Measurements from ENCODE around the gene PIEZO1.

DNA sequence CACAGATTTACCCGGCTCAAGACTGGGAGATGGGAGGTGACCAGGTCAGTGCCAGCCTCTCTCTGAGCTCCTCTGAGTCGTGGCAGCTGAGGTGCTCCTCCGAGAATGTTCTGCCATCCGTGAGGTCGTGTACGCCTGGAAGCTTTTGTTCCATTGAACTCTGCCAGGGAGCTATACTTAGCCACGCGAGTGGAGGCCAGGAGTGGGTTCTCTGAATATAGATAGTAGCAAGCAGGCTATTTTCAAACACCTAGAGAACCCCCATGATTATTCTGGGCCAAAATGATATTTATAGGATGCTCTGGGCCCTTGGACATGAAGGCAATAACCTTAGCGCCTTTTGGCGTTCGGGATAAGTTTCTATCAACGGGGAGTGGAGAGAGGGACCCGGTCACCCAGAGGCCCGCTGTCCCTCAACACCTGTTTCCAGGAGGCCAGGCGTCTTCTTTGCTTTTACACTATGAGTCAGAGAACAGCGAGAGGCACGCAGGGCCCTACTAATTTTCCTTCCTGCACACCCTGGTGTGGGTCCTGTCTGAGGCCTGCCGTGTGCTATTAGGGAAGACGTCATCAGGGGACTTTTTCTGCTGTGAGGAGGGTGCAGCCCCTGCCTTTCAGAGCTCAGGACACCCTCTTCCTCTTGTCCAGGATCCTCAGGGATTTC, 111.2 kb downstream of the PIEZO1 start:
- TF ChIP-seq CTCF (IDR thresholded peaks at IDR 0.05 in 8 of 11, conservative IDR thresholded peaks at IDR 0.05 in 3 of 11) (no peak), POLR2A (IDR thresholded peaks at IDR 0.05) (no peak), POLR2AphosphoS5 (IDR thresholded peaks at IDR 0.05) (no peak)
